HCT116 (cell line): ENCODE data around the gene ARFRP1. TPM values are rescaled to one million over a fixed set of nuclear protein-coding genes. Genes with fewer than 3 reads are reported as not detected.

ENCODE experiments used
- ATAC-seq: fragments of 200-7000 bp; cut with Tn5 transposase; 2 replicates; pipeline ENCODE4 v1.9.1; 2020; ENCODE audit warnings: mild to moderate bottlenecking, moderate library complexity
- BruUV-seq: library from RNA; stranded (reverse); fragments of 400-500 nt; replicated peaks from 2 replicates; lab custom pipeline; 2021; lab: Mats Ljungman, UMichigan
- CTCF ChIA-PET: fragments of 300-600 bp; sonication (Branson Sonifier 250); formaldehyde crosslinking; loops from one replicate; lab custom pipeline; 2021; ENCODE audit warnings: antibody characterized with exemption; lab: Charles Lee
- POLR2A ChIA-PET: fragments of 300-600, 350-600 bp; sonication (Branson Sonifier 250); formaldehyde crosslinking; loops from one replicate; lab custom pipeline; 2021; ENCODE audit warnings: antibody characterized with exemption; lab: Charles Lee
- RAD21 ChIA-PET, 2 experiments: fragments of 300-600 bp; sonication (Branson Sonifier 250); formaldehyde crosslinking; loops; one replicate each; lab custom pipeline; 2023; ENCODE audit warnings: low total read pairs in 2 of 2; ENCODE audit not compliant: uncharacterized antibody in 2 of 2, unreplicated experiment in 2 of 2, low non-redundant PET in 1 of 2; lab: Charles Lee
- DNase-seq: peaks from one replicate; pipeline ENCODE4 v3.0.0-alpha.2; 2010; ENCODE audit warnings: low read depth, low spot score
- H2AFZ ChIP-seq: fragments of 200-600 bp; shearing (Covaris generic), sonication (generic); 2 replicates; pipeline ENCODE4 v1.6.1; 2017; ENCODE audit warnings: low read depth, mixed run types, mixed read lengths, antibody characterized with exemption, low read length; ENCODE audit not compliant: poor library complexity, severe bottlenecking
- H3K27ac ChIP-seq: 2 replicates; pipeline ENCODE4 v1.5.1; 2012; ENCODE audit warnings: low read depth, low read length
- H3K27me3 ChIP-seq: fragments of 200-600 bp; sonication (generic); 2 replicates; pipeline ENCODE4 v1.6.1; 2016; ENCODE audit warnings: mixed run types, low read length, mixed read lengths; ENCODE audit not compliant: insufficient read depth
- H3K36me3 ChIP-seq, 2 experiments: fragments of 200-500 bp in 1 of 2; fragments of 200-600 bp in 1 of 2; sonication (Bioruptor generic) in 1 of 2; sonication (generic) in 1 of 2; 2 replicates each; pipeline versions ENCODE4 v1.5.1 to v1.6.1; 2014 to 2016; ENCODE audit warnings: low read length in 2 of 2, inconsistent platforms in 1 of 2, mixed read lengths in 1 of 2, mixed run types in 1 of 2; ENCODE audit not compliant: insufficient read depth in 2 of 2, control insufficient read depth in 1 of 2
- H3K4me1 ChIP-seq, 2 experiments: fragments of 200-600 bp in 1 of 2; sonication (generic) in 1 of 2; 2 replicates each; pipeline versions ENCODE4 v1.5.1 to v1.6.1; 2012 to 2017; ENCODE audit warnings: low read length in 2 of 2, inconsistent platforms in 1 of 2, mild to moderate bottlenecking in 1 of 2, mixed read lengths in 1 of 2, mixed run types in 1 of 2, moderate library complexity in 1 of 2; ENCODE audit not compliant: insufficient read depth in 2 of 2, control insufficient read depth in 1 of 2
- H3K4me2 ChIP-seq: fragments of 200-600 bp; sonication (generic); 2 replicates; pipeline ENCODE4 v1.6.1; 2017; ENCODE audit warnings: mixed run types, low read length, mixed read lengths
- H3K4me3 ChIP-seq, 2 experiments: fragments of 200-600 bp in 1 of 2; sonication (generic) in 1 of 2; replicated peaks in 1 of 2; 2 replicates each; pipeline ENCODE4 v1.5.1; 2011 to 2016; ENCODE audit warnings: low read length in 2 of 2, control low read depth in 1 of 2, low read depth in 1 of 2, mild to moderate bottlenecking in 1 of 2, mixed read lengths in 1 of 2, mixed run types in 1 of 2
- H3K79me2 ChIP-seq: fragments of 200-600 bp; sonication (generic); 2 replicates; pipeline ENCODE4 v1.6.1; 2017; ENCODE audit warnings: mild to moderate bottlenecking, mixed run types, low read length, moderate library complexity, mixed read lengths; ENCODE audit not compliant: insufficient read depth
- H3K9ac ChIP-seq: fragments of 200-600 bp; sonication (generic); 2 replicates; pipeline ENCODE4 v1.6.1; 2016; ENCODE audit warnings: low read length, mixed read lengths
- H3K9me2 ChIP-seq: fragments of 200-600 bp; sonication (generic), shearing (Covaris generic); 2 replicates; pipeline ENCODE4 v1.6.1; 2017; ENCODE audit warnings: mixed run types, mild to moderate bottlenecking, moderate library complexity; ENCODE audit not compliant: insufficient read depth
- H3K9me3 ChIP-seq, 2 experiments: fragments of 200-500 bp in 1 of 2; fragments of 200-600 bp in 1 of 2; sonication (Bioruptor generic) in 1 of 2; sonication (generic) in 1 of 2; 2 replicates each; pipeline ENCODE4 v1.6.1; 2014 to 2017; ENCODE audit warnings: low read length in 2 of 2, mixed read lengths in 2 of 2, inconsistent platforms in 1 of 2, low read depth in 1 of 2, mild to moderate bottlenecking in 1 of 2, mixed run types in 1 of 2, moderate library complexity in 1 of 2; ENCODE audit not compliant: control insufficient read depth in 1 of 2, insufficient read depth in 1 of 2
- H4K20me1 ChIP-seq: fragments of 200-600 bp; sonication (generic), shearing (Covaris generic); 2 replicates; pipeline ENCODE4 v1.6.1; 2017; ENCODE audit warnings: mixed run types, mild to moderate bottlenecking, moderate library complexity; ENCODE audit not compliant: insufficient read depth
- ATF3 ChIP-seq: IDR thresholded peaks from 2 replicates; pipeline ENCODE4 v1.6.1; 2012
- CBX3 ChIP-seq: IDR thresholded peaks from 2 replicates; pipeline ENCODE4 v1.6.1; 2012; ENCODE audit warnings: low read depth
- EGR1 ChIP-seq: IDR thresholded peaks from 2 replicates; pipeline ENCODE4 v1.6.1; 2012; ENCODE audit warnings: low read depth
- ELF1 ChIP-seq: IDR thresholded peaks from 2 replicates; pipeline ENCODE4 v1.6.1; 2012; ENCODE audit warnings: low read depth, borderline replicate concordance
- EZH2 ChIP-seq: fragments of 200-600 bp; sonication (generic); IDR thresholded peaks from 2 replicates; pipeline ENCODE4 v1.6.1; 2017; ENCODE audit warnings: antibody characterized with exemption, mixed run types
- EZH2phosphoT487 ChIP-seq: fragments of 200-600 bp; IDR thresholded peaks from 2 replicates; pipeline ENCODE4 v1.6.1; 2018; ENCODE audit warnings: antibody characterized with exemption, borderline replicate concordance
- FOSL1 ChIP-seq: IDR thresholded peaks from 2 replicates; pipeline ENCODE4 v1.6.1; 2012; ENCODE audit warnings: low read depth
- JUND ChIP-seq: IDR thresholded peaks from 2 replicates; pipeline ENCODE4 v1.6.1; 2012
- MAX ChIP-seq: IDR thresholded peaks from 2 replicates; pipeline ENCODE4 v1.6.1; 2012
- POLR2A ChIP-seq: IDR thresholded peaks from 2 replicates; pipeline ENCODE4 v1.7.0; 2011; ENCODE audit warnings: borderline replicate concordance; ENCODE audit not compliant: insufficient read depth, insufficient read length; ENCODE audit errors: extremely low read depth
- POLR2AphosphoS5 ChIP-seq: IDR thresholded peaks from 2 replicates; pipeline ENCODE4 v1.6.1; 2011; ENCODE audit warnings: mild to moderate bottlenecking, low read depth, low read length, moderate library complexity
- SIN3A ChIP-seq: IDR thresholded peaks from 2 replicates; pipeline ENCODE4 v1.6.1; 2012; ENCODE audit warnings: low read depth
- SRF ChIP-seq: IDR thresholded peaks from 2 replicates; pipeline ENCODE4 v1.6.1; 2012; ENCODE audit warnings: low read depth
- TCF7L2 ChIP-seq: IDR thresholded peaks from 2 replicates; pipeline ENCODE4 v1.7.0; 2011; ENCODE audit warnings: borderline replicate concordance, inconsistent platforms; ENCODE audit not compliant: insufficient read depth, insufficient read length; ENCODE audit errors: extremely low read depth
- ZBTB33 ChIP-seq: IDR thresholded peaks from 2 replicates; pipeline ENCODE4 v1.6.1; 2011; ENCODE audit warnings: mild to moderate bottlenecking, low read length, moderate library complexity; ENCODE audit not compliant: insufficient replicate concordance; ENCODE audit errors: extremely low read depth
- ZFX ChIP-seq: fragments of 450-650 bp; IDR thresholded peaks from 2 replicates; pipeline ENCODE4 v1.6.1; 2017
- ZNF274 ChIP-seq: fragments of 200-500 bp; sonication (Bioruptor generic); IDR thresholded peaks from 2 replicates; pipeline ENCODE4 v1.6.1; 2014; ENCODE audit warnings: mild to moderate bottlenecking, low read depth, low read length, inconsistent platforms
- intact Hi-C: fragments of 100-400 bp; cut with micrococcal nuclease; formaldehyde crosslinking; loops from 2 replicates; pipeline ENCODE4 v1.10.0; 2022
- total RNA-seq: library from RNA; stranded (reverse); gene quantifications from one replicate; pipeline ENCODE4 v1.2.1, GENCODE V29; 2021; ENCODE audit not compliant: unreplicated experiment

Gene ARFRP1
- total RNA-seq, 1 experiment from 2014 or later = 53.7 TPM

- no peak for TF ChIP-seq ATF3
- no peak for TF ChIP-seq EZH2
- TF ChIP-seq POLR2A = no peak
- TF ChIP-seq POLR2AphosphoS5 = no peak; the same call in none of the 2 replicates
- TF ChIP-seq EZH2phosphoT487 = no peak
- TF ChIP-seq EGR1 = no peak
These were observed 9.8 kb downstream of the ARFRP1 start (continued) for GRCh38 chr20:63697868-63698545.

DNA sequence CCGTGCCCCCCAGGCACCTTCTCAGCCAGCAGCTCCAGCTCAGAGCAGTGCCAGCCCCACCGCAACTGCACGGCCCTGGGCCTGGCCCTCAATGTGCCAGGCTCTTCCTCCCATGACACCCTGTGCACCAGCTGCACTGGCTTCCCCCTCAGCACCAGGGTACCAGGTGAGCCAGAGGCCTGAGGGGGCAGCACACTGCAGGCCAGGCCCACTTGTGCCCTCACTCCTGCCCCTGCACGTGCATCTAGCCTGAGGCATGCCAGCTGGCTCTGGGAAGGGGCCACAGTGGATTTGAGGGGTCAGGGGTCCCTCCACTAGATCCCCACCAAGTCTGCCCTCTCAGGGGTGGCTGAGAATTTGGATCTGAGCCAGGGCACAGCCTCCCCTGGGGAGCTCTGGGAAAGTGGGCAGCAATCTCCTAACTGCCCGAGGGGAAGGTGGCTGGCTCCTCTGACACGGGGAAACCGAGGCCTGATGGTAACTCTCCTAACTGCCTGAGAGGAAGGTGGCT is 10.4 kb downstream of the ARFRP1 start:
- CTCF ChIA-PET = interaction anchor here (1.2 kb wide), 1 partner anchor 160 kb away, joined by 3 read pairs; no protein-coding TSS in a partner anchor
- intact Hi-C loops = loop anchor here (2.0 to 5.0 kb wide), 5 partner anchors 15 to 260 kb away; partner anchors contain the start of genes PTK6, STMN3 and UCKL1

More for the DNA sequence above, 10.4 kb downstream of the ARFRP1 start:
- Histone ChIP-seq H3K9me2 (no peaks in the 10 kb centered on the region), H3K27me3 (no peaks in the 10 kb centered on the region), H3K9ac (peak overlapping the region; percentile 71), H3K36me3 (peaks cover 0 to 8% of the 10 kb centered on the region in 2 experiments; a peak in 1 of 4 replicates), H3K27ac (peak overlapping the region; percentile 91)
- no TSS peak for BruUV-seq
- ATAC-seq = peak; percentile 13
- RAD21 ChIA-PET = no interaction called here
- TF ChIP-seq EZH2phosphoT487 (no peak), SIN3A (no peak), SRF (no peak), CBX3 (no peak), MAX (no peak), ZBTB33 (no peak), POLR2AphosphoS5 (no peak), POLR2A (no peak), ATF3 (no peak), ZFX (no peak), ZNF274 (no peak), FOSL1 (no peak), TCF7L2 (no peak), ELF1 (no peak), JUND (no peak)
- TF ChIP-seq, all 23 proteins: peak for 0
- no peak for DNase-seq
- Histone ChIP-seq H3K79me2 (peaks cover 10% of the 10 kb centered on the region; the same call in 1 of the 2 replicates), H3K4me3 (peak overlapping the region; percentile 58 to 69), H4K20me1 (no peaks in the 10 kb centered on the region), H3K4me1 (peaks cover 35 to 72% of the 10 kb centered on the region in 2 experiments), H2AFZ (no peak overlapping the region), H3K9me3 (no peaks in the 10 kb centered on the region), H3K4me2 (peak overlapping the region; percentile 78)
- POLR2A ChIA-PET = interaction anchor here (1.5 to 3.1 kb wide), 3 partner anchors 15 to 159 kb away, joined by 4 to 28 read pairs (median 12); no protein-coding TSS in a partner anchor
